HepG2 (cell line): ENCODE measurements around the gene PDE6C. TPM values are rescaled to one million over a fixed set of nuclear protein-coding genes. Genes with fewer than 3 reads are reported as not detected.

ENCODE experiments used
- CEBPZ ChIP-seq: IDR thresholded peaks from 2 replicates; pipeline ENCODE4 v1.6.1; 2012; ENCODE audit warnings: low read length, improper control_type of control experiment
- CENPBD1 ChIP-seq: sonication (generic); formaldehyde crosslinking; IDR thresholded peaks from 2 replicates; pipeline ENCODE4 v1.8.0; 2022; ENCODE audit warnings: missing genetic modification reagents, low read depth, mild to moderate bottlenecking, borderline replicate concordance
- CHD2 ChIP-seq: IDR thresholded peaks from 2 replicates; pipeline ENCODE4 v1.6.1; 2011; ENCODE audit warnings: low read depth, low read length, improper control_type of control experiment
- DDIT3 ChIP-seq: sonication (generic); formaldehyde crosslinking; IDR thresholded peaks from 2 replicates; pipeline ENCODE4 v1.4.0; 2020; ENCODE audit warnings: mild to moderate bottlenecking, missing genetic modification reagents
- DPF2 ChIP-seq: sonication (generic); formaldehyde crosslinking; IDR thresholded peaks from 2 replicates; pipeline ENCODE4 v1.4.0; 2020; ENCODE audit warnings: mild to moderate bottlenecking, low read depth, missing genetic modification reagents, borderline replicate concordance
- MAFK ChIP-seq, 2 experiments: IDR thresholded peaks in 1 of 2; conservative IDR thresholded peaks in 1 of 2; 2 replicates each; pipeline ENCODE4 v1.6.1; 2011; ENCODE audit warnings: improper control_type of control experiment in 2 of 2, low read length in 2 of 2
- NR2F6 ChIP-seq, 2 experiments: IDR thresholded peaks; 2 replicates each; pipeline ENCODE4 v1.6.1; 2016; ENCODE audit warnings: antibody characterized with exemption in 1 of 2, mild to moderate bottlenecking in 1 of 2
- PLRG1 ChIP-seq: fragments of 450-650 bp; conservative IDR thresholded peaks from 2 replicates; pipeline ENCODE4 v1.6.1; 2016
- PLSCR1 ChIP-seq: sonication (generic); formaldehyde crosslinking; IDR thresholded peaks from 2 replicates; pipeline ENCODE4 v1.5.0; 2020; ENCODE audit warnings: missing genetic modification reagents, mild to moderate bottlenecking, borderline replicate concordance
- TBL1XR1 ChIP-seq: fragments of 150-350 bp; IDR thresholded peaks from 2 replicates; pipeline ENCODE4 v1.6.1; 2014; ENCODE audit warnings: borderline replicate concordance, low read length; ENCODE audit not compliant: partially characterized antibody
- ZNF329 ChIP-seq: sonication (generic); formaldehyde crosslinking; IDR thresholded peaks from 2 replicates; pipeline ENCODE4 v1.9.0; 2021; ENCODE audit warnings: low read depth, mild to moderate bottlenecking, missing genetic modification reagents
- ZNF343 ChIP-seq: sonication (generic); formaldehyde crosslinking; IDR thresholded peaks from 2 replicates; pipeline ENCODE4 v1.4.0; 2020; ENCODE audit warnings: mild to moderate bottlenecking, missing genetic modification reagents
- ZNF572 ChIP-seq: sonication (generic); formaldehyde crosslinking; IDR thresholded peaks from 2 replicates; pipeline ENCODE4 v1.5.1; 2020; ENCODE audit warnings: mild to moderate bottlenecking, missing genetic modification reagents
- ZNF660 ChIP-seq: sonication (generic); formaldehyde crosslinking; IDR thresholded peaks from 2 replicates; pipeline ENCODE4 v1.5.1; 2020; ENCODE audit warnings: mild to moderate bottlenecking, low read depth, missing genetic modification reagents, borderline replicate concordance
- ZNF776 ChIP-seq: sonication (generic); formaldehyde crosslinking; IDR thresholded peaks from 2 replicates; pipeline ENCODE4 v1.4.0; 2020; ENCODE audit warnings: mild to moderate bottlenecking, missing genetic modification reagents
- polyA plus RNA-seq, 8 experiments: library from polyadenylated mRNA; depleted of rRNA in 3 of 8; stranded (reverse) in 7 of 8; unstranded in 1 of 8; fragments of >200 nt; fragmentation: Illumina TruSeq in 4 of 8; extraction: Trizol in 4 of 8; gene quantifications; 2 replicates each; pipeline versions ENCODE4 v1.2.1 to v1.2.3, GENCODE V29; 2011 to 2016; ENCODE audit warnings: low read depth in 4 of 8, missing spikeins in 1 of 8, mixed read lengths in 1 of 8; ENCODE audit not compliant: insufficient read depth in 1 of 8
- total RNA-seq, 5 experiments: library from RNA; depleted of rRNA; stranded (reverse); fragments of >200 nt; fragmentation: Illumina TruSeq; extraction: Trizol; gene quantifications; 2 replicates each; pipeline ENCODE4 v1.2.3, GENCODE V29; 2016; ENCODE audit warnings: low read depth in 1 of 5
- TF ChIP-seq, protein P1 (sequence below): sonication (generic); formaldehyde crosslinking; conservative IDR thresholded peaks from 2 replicates; pipeline ENCODE4 v1.4.0; 2020; ENCODE audit warnings: missing genetic modification reagents
- TF ChIP-seq, protein P2 (sequence below): IDR thresholded peaks from 2 replicates; pipeline ENCODE4 v1.6.1; 2016; ENCODE audit warnings: low read depth, control low read depth
- TF ChIP-seq, protein P3 (sequence below): sonication (generic); formaldehyde crosslinking; IDR thresholded peaks from 2 replicates; pipeline ENCODE4 v1.4.0; 2020; ENCODE audit warnings: missing genetic modification reagents

PDE6C gene
- total and polyA plus RNA-seq, 2 of the 13 experiments (the other 11 are each of a cell fraction or from before 2014, with no cell fraction given): 0.64 TPM; not detected in 1

GRCh38 chr10:93601146-93601773 lies 11.1 kb upstream of the PDE6C start, which contains the start of gene RBP4 (continued):
- TF ChIP-seq MAFK (conservative IDR thresholded peaks at IDR 0.05 in 1 of 2, IDR thresholded peaks at IDR 0.05 in 1 of 2; ENCODE audit: low read length in 2 of 2) (no peak), ZNF776 (CRISPR knock-in tag) (peak; percentile 86), ZNF343 (CRISPR knock-in tag) (peak; percentile 36; the same call in 1 of the 2 replicates), DPF2 (CRISPR knock-in tag) (peak; percentile 55; the same call in 1 of the 2 replicates), TBL1XR1 (peak; percentile 65), CENPBD1 (CRISPR knock-in tag) (no peak; the same call in 1 of the 2 replicates), PLRG1 (no peak), NR2F6 (IDR thresholded peaks at IDR 0.05) (no peak; the same call in 1 of the 2 replicates), NR2F6 (CRISPR knock-in tag; IDR thresholded peaks at IDR 0.05) (peak; percentile 84), ZNF660 (CRISPR knock-in tag) (no peak), CEBPZ (no peak), ZNF329 (CRISPR knock-in tag) (peak; percentile 85), ZNF572 (CRISPR knock-in tag) (no peak), DDIT3 (CRISPR knock-in tag) (no peak), CHD2 (0 out of 2 replicates have a peak, but pooled peaks have one; percentile 15), PLSCR1 (CRISPR knock-in tag) (no peak)
- TF ChIP-seq, protein P1, sequence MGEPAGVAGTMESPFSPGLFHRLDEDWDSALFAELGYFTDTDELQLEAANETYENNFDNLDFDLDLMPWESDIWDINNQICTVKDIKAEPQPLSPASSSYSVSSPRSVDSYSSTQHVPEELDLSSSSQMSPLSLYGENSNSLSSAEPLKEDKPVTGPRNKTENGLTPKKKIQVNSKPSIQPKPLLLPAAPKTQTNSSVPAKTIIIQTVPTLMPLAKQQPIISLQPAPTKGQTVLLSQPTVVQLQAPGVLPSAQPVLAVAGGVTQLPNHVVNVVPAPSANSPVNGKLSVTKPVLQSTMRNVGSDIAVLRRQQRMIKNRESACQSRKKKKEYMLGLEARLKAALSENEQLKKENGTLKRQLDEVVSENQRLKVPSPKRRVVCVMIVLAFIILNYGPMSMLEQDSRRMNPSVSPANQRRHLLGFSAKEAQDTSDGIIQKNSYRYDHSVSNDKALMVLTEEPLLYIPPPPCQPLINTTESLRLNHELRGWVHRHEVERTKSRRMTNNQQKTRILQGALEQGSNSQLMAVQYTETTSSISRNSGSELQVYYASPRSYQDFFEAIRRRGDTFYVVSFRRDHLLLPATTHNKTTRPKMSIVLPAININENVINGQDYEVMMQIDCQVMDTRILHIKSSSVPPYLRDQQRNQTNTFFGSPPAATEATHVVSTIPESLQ (CRISPR knock-in tag): no peak
- TF ChIP-seq, protein P2, sequence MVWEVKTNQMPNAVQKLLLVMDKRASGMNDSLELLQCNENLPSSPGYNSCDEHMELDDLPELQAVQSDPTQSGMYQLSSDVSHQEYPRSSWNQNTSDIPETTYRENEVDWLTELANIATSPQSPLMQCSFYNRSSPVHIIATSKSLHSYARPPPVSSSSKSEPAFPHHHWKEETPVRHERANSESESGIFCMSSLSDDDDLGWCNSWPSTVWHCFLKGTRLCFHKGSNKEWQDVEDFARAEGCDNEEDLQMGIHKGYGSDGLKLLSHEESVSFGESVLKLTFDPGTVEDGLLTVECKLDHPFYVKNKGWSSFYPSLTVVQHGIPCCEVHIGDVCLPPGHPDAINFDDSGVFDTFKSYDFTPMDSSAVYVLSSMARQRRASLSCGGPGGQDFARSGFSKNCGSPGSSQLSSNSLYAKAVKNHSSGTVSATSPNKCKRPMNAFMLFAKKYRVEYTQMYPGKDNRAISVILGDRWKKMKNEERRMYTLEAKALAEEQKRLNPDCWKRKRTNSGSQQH (CRISPR knock-in tag): peak; percentile 48; the same call in 1 of the 2 replicates
- TF ChIP-seq, protein P3, sequence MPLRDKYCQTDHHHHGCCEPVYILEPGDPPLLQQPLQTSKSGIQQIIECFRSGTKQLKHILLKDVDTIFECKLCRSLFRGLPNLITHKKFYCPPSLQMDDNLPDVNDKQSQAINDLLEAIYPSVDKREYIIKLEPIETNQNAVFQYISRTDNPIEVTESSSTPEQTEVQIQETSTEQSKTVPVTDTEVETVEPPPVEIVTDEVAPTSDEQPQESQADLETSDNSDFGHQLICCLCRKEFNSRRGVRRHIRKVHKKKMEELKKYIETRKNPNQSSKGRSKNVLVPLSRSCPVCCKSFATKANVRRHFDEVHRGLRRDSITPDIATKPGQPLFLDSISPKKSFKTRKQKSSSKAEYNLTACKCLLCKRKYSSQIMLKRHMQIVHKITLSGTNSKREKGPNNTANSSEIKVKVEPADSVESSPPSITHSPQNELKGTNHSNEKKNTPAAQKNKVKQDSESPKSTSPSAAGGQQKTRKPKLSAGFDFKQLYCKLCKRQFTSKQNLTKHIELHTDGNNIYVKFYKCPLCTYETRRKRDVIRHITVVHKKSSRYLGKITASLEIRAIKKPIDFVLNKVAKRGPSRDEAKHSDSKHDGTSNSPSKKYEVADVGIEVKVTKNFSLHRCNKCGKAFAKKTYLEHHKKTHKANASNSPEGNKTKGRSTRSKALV (CRISPR knock-in tag): no peak; the same call in 1 of the 2 replicates
